Measurements from ENCODE around the gene TADA2B. TPM values are rescaled to one million over a fixed set of nuclear protein-coding genes. Genes with fewer than 3 reads are reported as not detected.

TADA2B gene
- total and polyA plus RNA-seq, 3 donors from 2014 or later = 34.5 to 47.6 (median 42.2) TPM

DNA sequence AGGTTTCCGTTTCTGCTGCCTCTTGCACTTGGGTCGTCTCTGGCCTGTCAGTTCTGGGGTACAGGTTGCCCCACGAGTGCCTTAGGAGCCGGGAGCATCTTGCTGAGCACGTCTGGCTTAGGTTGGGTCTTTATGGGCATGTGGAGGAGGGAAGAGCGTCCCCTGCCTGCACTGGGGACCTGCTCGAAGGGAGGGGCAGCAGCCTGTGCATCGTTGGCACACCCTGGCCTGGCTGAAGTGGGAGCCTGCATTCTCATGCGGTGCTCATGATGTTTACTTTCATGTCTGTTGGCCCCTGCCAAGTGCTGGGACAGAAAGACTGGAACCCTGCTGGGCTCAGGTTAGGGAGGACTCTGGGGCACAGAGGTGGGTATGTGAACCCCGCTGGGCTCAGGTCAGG lies 23.8 kb upstream of the TADA2B start:
- Histone ChIP-seq H3K4me1 (no peaks in the 10 kb centered on the region), H3K27ac (no peak overlapping the region), H3K36me3 (ENCODE audit: low read depth, missing control alignments) (no peaks in the 10 kb centered on the region), H3K4me3 (no peak overlapping the region), H3K27me3 (no peaks in the 10 kb centered on the region), H3K9me3 (no peaks in the 10 kb centered on the region)
- TF ChIP-seq, protein P1, sequence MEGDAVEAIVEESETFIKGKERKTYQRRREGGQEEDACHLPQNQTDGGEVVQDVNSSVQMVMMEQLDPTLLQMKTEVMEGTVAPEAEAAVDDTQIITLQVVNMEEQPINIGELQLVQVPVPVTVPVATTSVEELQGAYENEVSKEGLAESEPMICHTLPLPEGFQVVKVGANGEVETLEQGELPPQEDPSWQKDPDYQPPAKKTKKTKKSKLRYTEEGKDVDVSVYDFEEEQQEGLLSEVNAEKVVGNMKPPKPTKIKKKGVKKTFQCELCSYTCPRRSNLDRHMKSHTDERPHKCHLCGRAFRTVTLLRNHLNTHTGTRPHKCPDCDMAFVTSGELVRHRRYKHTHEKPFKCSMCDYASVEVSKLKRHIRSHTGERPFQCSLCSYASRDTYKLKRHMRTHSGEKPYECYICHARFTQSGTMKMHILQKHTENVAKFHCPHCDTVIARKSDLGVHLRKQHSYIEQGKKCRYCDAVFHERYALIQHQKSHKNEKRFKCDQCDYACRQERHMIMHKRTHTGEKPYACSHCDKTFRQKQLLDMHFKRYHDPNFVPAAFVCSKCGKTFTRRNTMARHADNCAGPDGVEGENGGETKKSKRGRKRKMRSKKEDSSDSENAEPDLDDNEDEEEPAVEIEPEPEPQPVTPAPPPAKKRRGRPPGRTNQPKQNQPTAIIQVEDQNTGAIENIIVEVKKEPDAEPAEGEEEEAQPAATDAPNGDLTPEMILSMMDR (IDR thresholded peaks at IDR 0.05) = no peak
- no peak for TF ChIP-seq POLR2A (IDR thresholded peaks at IDR 0.05)
- intact Hi-C loops (cut with DNase I; ENCODE audit: low total_unique reads) = no loop called here
- 71 to 93% methylated on average over 5 to 10 of the region's 10 CpGs for WGBS, 2 donors
- no peak for DNase-seq

DNA sequence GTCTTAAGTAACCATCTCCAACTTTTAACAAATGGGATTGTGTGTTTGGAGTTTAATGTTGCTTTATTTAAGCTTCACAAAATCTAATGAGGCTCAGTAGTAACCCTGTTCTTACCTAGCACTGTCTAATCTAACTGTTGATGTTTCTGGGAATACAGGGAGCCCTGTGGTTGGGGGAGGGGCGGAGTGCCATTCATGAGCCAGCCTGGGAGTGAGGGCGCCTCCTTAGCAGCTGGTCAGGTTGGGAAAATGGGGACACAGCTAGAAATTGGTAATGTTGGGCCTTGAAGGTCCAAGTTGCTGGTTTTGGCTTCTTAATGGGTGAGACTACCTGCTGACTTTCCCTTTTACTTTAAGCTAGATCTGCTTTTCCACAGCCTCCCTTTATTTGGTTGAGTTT lies 22.9 kb upstream of the TADA2B start:
- Histone ChIP-seq H3K4me1 (no peaks in the 10 kb centered on the region), H3K27me3 (no peaks in the 10 kb centered on the region), H3K4me3 (no peak overlapping the region), H3K27ac (no peak overlapping the region), H3K9me3 (no peaks in the 10 kb centered on the region), H3K36me3 (ENCODE audit: low read depth, missing control alignments) (no peaks in the 10 kb centered on the region)
- DNase-seq = no peak
- intact Hi-C loops (cut with DNase I; ENCODE audit: low total_unique reads) = no loop called here
- 83 to 94% methylated on average over 2 of the region's 2 CpGs for WGBS, 2 donors
- TF ChIP-seq, protein P1 (IDR thresholded peaks at IDR 0.05) = no peak
- no peak for TF ChIP-seq POLR2A (IDR thresholded peaks at IDR 0.05)

DNA sequence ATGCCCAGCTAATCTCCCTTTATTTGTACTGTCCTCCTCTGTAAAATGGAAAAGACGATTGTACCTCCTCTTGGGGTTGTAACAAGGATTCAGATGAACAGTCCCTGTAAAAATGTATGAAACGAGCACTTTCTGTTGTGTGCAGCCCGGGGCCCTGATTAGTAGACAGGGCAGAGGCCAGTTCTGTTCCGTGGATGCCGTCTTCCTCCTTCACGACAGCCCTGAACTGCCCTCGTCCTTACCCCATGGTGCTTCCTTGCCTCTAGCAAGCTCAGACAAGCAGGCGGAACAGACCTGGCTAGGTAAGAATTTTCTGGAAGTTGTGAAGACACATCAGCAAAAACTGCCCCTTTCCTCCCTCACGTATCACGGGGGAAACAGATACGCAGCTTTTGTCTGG lies 22.3 kb upstream of the TADA2B start:
- 93 to 95% methylated on average over 11 of the region's 11 CpGs for WGBS, 2 donors
- no peak for DNase-seq
- TF ChIP-seq, protein P1 (IDR thresholded peaks at IDR 0.05) = no peak
- no peak for TF ChIP-seq POLR2A (IDR thresholded peaks at IDR 0.05)
- Histone ChIP-seq H3K36me3 (ENCODE audit: low read depth, missing control alignments) (no peaks in the 10 kb centered on the region), H3K4me3 (no peak overlapping the region), H3K27me3 (no peaks in the 10 kb centered on the region), H3K27ac (no peak overlapping the region), H3K4me1 (no peaks in the 10 kb centered on the region), H3K9me3 (no peaks in the 10 kb centered on the region)
- intact Hi-C loops (cut with DNase I; ENCODE audit: low total_unique reads) = no loop called here

DNA sequence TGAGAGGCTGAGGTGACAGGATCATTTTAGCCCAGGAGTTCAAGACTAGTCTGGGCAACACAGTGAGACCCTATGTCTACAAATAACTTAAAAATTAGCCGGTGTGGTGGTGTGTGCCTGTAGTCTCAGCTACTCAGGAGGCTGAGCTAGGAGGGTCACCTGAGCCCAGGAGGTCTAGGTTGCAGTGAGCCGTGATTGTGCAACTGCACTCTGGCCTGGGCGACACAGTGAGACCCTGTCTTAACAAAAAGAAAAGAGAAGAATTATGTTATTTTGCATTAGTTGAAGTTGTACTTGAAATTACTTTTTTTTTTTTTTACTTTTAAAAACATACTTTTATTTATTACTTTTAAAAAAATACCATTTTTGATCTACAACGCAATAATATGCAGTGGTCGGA lies 21.8 kb upstream of the TADA2B start:
- no peak for DNase-seq
- no peak for TF ChIP-seq POLR2A (IDR thresholded peaks at IDR 0.05)
- TF ChIP-seq, protein P1 (IDR thresholded peaks at IDR 0.05) = no peak
- H3K27ac ChIP-seq = no peak overlapping the region
- no peak overlapping the region for H3K4me3 ChIP-seq
- H3K36me3 ChIP-seq (ENCODE audit: low read depth, missing control alignments) = no peaks in the 10 kb centered on the region
- 71 to 78% methylated on average over 5 of the region's 5 CpGs for WGBS, 2 donors
- H3K27me3 ChIP-seq = no peaks in the 10 kb centered on the region
- no peaks in the 10 kb centered on the region for H3K9me3 ChIP-seq
- intact Hi-C loops (cut with DNase I; ENCODE audit: low total_unique reads) = no loop called here
- H3K4me1 ChIP-seq = no peaks in the 10 kb centered on the region

DNA sequence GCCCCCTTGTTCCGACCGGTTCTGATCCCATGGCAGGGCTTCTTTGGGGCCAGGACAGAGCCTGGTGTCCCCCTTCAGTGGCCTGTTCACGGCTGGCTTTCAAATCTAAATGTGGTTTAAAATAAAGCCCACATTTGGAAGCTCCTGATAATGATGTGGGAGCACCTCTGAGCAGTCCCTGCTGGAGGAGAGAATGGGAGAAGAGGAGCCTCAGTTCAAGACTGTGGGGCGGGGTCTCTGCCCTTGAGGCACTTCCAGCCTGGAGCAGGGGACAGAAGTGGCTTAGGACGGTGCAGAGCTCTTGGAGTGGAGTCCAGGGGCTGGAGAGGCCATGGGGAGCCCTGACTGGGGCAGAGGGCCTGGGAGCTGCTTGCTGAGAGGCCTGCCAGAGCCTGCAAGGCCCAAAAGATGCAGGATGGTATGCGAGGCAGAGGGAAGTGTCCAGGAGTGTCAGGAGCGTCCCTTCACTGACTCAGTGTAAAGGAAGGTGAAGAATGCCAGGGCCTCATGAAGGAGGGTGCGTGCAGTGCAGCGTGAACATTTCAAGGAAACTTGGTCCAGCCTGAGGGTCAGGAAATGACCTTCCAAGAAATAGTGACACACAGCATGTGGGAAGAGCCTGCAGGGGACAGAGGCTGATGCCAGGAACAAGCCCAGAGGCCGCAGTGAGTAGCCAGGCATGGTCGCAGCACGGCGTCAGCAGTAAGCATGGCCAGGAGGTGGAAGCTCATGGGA lies 21.1 kb upstream of the TADA2B start:
- WGBS, 2 donors = 85 to 86% methylated on average over 10 to 13 of the region's 13 CpGs
- Histone ChIP-seq H3K27ac (no peak overlapping the region), H3K4me1 (no peaks in the 10 kb centered on the region), H3K4me3 (no peak overlapping the region), H3K9me3 (no peaks in the 10 kb centered on the region), H3K36me3 (ENCODE audit: low read depth, missing control alignments) (no peaks in the 10 kb centered on the region), H3K27me3 (no peaks in the 10 kb centered on the region)
- TF ChIP-seq POLR2A (IDR thresholded peaks at IDR 0.05) = no peak
- TF ChIP-seq, protein P1 (IDR thresholded peaks at IDR 0.05) = no peak
- intact Hi-C loops (cut with DNase I; ENCODE audit: low total_unique reads) = no loop called here
- DNase-seq = no peak

All from testis (tissue), 3 donors.